ENCODE results near the gene CDH19.

Gene CDH19

GRCh38 chr18:66603941-66604627, at the start of gene CDH19:
Gene CDH19, minus strand, starts transcription at chr18:66604090. Its CDS starts 31,886 bp downstream, at chr18:66572204.
- no peak for DNase-seq (ENCODE audit: low read depth, low spot score)
- no peak within 1 kb of the TSS for H3K27ac ChIP-seq

- no peak for DNase-seq (ENCODE audit: low read depth, low spot score)
- no peak overlapping the region for H3K27ac ChIP-seq
These were observed 43.8 kb upstream of the CDH19 start for GRCh38 chr18:66647671-66648070.

GRCh38 chr18:66646609-66647008, 42.7 kb upstream of the CDH19 start:
- no peak for DNase-seq (ENCODE audit: low read depth, low spot score)
- no peak overlapping the region for H3K27ac ChIP-seq

GRCh38 chr18:66645983-66646382, 42.1 kb upstream of the CDH19 start:
- DNase-seq (ENCODE audit: low read depth, low spot score): no peak
- H3K27ac ChIP-seq: no peak overlapping the region

- H3K27ac ChIP-seq: peak overlapping the region; percentile 10
- DNase-seq (ENCODE audit: low read depth, low spot score): no peak
These were observed 37.2 kb upstream of the CDH19 start for GRCh38 chr18:66641056-66641455.

- peak overlapping the region; percentile 10 for H3K27ac ChIP-seq
- DNase-seq (ENCODE audit: low read depth, low spot score): no peak
These were observed 36.5 kb upstream of the CDH19 start for GRCh38 chr18:66640431-66640830.

- no peak for DNase-seq (ENCODE audit: low read depth, low spot score)
- H3K27ac ChIP-seq: no peak overlapping the region
These were observed 35.2 kb upstream of the CDH19 start for GRCh38 chr18:66638856-66639629.

- H3K27ac ChIP-seq: no peak overlapping the region
- no peak for DNase-seq (ENCODE audit: low read depth, low spot score)
These were observed 31.5 kb upstream of the CDH19 start for GRCh38 chr18:66635342-66635741.

- H3K27ac ChIP-seq: no peak overlapping the region
- no peak for DNase-seq (ENCODE audit: low read depth, low spot score)
These were observed 28.9 kb upstream of the CDH19 start for GRCh38 chr18:66632756-66633155.

- DNase-seq (ENCODE audit: low read depth, low spot score): no peak
- no peak overlapping the region for H3K27ac ChIP-seq
These were observed 26.9 kb upstream of the CDH19 start for GRCh38 chr18:66630831-66631230.

- DNase-seq (ENCODE audit: low read depth, low spot score): no peak
- H3K27ac ChIP-seq: no peak overlapping the region
These were observed 19.9 kb upstream of the CDH19 start for GRCh38 chr18:66623821-66624220.

GRCh38 chr18:66621816-66622576, 18.1 kb upstream of the CDH19 start:
- no peak for DNase-seq (ENCODE audit: low read depth, low spot score)

GRCh38 chr18:66616523-66616983, 12.7 kb upstream of the CDH19 start:
- no peak overlapping the region for H3K27ac ChIP-seq
- DNase-seq (ENCODE audit: low read depth, low spot score): no peak

More at GRCh38 chr18:66621816-66622576, 18.1 kb upstream of the CDH19 start:
- no peak overlapping the region for H3K27ac ChIP-seq

- no peak overlapping the region for H3K27ac ChIP-seq
- DNase-seq (ENCODE audit: low read depth, low spot score): no peak
These were observed 11.3 kb upstream of the CDH19 start for GRCh38 chr18:66615176-66615575.

GRCh38 chr18:66607632-66608031, 3.7 kb upstream of the CDH19 start:
- no peak for DNase-seq (ENCODE audit: low read depth, low spot score)
- H3K27ac ChIP-seq: no peak overlapping the region

- no peak overlapping the region for H3K27ac ChIP-seq
These were observed 2.2 kb downstream of the CDH19 start for GRCh38 chr18:66601649-66602048.

GRCh38 chr18:66599190-66599589, 4.7 kb downstream of the CDH19 start:
- H3K27ac ChIP-seq: no peak overlapping the region

More at GRCh38 chr18:66601649-66602048, 2.2 kb downstream of the CDH19 start:
- DNase-seq (ENCODE audit: low read depth, low spot score): no peak

GRCh38 chr18:66587430-66587829, 16.5 kb downstream of the CDH19 start:
- peak overlapping the region; percentile 35 for H3K27ac ChIP-seq
- no peak for DNase-seq (ENCODE audit: low read depth, low spot score)

More at GRCh38 chr18:66599190-66599589, 4.7 kb downstream of the CDH19 start:
- DNase-seq (ENCODE audit: low read depth, low spot score): no peak

GRCh38 chr18:66582211-66582610, 21.7 kb downstream of the CDH19 start:
- H3K27ac ChIP-seq: no peak overlapping the region
- no peak for DNase-seq (ENCODE audit: low read depth, low spot score)

GRCh38 chr18:66575263-66575662, 28.6 kb downstream of the CDH19 start:
- no peak overlapping the region for H3K27ac ChIP-seq
- DNase-seq (ENCODE audit: low read depth, low spot score): no peak

- H3K27ac ChIP-seq: no peak overlapping the region
- no peak for DNase-seq (ENCODE audit: low read depth, low spot score)
These were observed 32.0 kb downstream of the CDH19 start for GRCh38 chr18:66571845-66572244.

Measured in epithelial cell of prostate (primary cell).